KG1 (cell line): Measurements from ENCODE around the gene PDZD2.

Experiments used
- DNase-seq: peaks from one replicate; lab custom pipeline; 2025; lab: John Stamatoyannopoulos, UW

Gene PDZD2

GRCh38 chr5:32042551-32042961, 403.6 kb downstream of the PDZD2 start:
- DNase-seq, result no peak

- DNase-seq, result no peak
Measured at GRCh38 chr5:32043105-32043504, 404.2 kb downstream of the PDZD2 start.

DNA sequence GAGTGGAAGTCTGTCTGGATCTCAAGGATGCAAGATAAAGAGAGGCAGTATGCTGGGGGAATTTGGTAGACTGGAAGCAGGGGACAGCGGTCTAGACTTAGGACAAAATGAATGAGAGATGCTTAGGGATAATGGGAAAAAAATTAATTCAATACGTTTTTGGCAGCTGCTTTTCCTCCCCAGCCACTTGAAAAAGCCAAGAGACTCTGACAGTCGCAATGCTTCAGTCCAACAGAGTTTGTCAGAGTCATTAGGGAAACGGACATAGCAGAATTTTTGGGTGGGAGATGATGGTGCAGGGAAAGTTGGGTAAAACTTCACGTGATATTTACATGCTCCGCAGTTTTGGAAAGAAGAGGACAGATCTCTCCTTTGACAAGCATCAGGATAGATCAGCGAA, 405.5 kb downstream of the PDZD2 start:
- DNase-seq, result no peak

DNA sequence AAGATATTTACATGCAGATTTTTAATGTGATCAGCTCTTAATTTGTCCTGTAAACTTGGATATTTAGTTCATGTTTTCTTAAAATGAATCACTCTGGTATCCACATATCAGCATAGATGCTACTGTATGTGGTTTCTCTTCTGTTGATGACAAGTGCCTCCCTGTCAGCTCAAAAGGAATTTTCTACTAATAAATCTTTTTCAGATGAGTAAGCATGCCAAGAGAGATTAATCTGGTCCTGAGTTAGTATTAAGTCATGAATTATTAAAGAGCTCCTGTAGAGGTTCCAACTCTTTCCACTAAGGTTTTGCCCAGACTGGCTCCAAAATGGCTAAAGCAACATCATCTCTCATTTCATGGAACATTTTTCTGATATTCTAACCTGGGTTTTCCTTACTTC, 406.0 kb downstream of the PDZD2 start:
- DNase-seq, result no peak

DNA sequence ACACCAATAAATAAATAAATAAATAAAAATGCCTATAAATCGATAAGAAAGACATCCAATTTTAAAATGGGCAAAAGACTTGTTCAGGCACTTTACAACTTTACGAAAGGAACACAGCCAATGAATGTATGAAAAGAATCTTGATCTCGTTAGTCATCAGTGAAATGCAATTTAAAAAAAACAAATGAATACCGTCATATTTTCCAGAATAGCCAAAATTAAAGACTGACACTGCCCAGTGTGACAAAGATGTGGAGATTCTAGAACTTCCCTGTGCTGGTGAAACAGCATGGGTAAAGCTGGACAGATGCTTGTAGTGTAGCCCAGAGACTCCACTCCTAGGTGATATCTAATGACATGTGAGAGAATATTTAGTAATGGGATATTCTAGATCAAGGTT, 408.1 kb downstream of the PDZD2 start:
- no peak for DNase-seq

GRCh38 chr5:32051796-32052195, 412.9 kb downstream of the PDZD2 start:
- no peak for DNase-seq

- DNase-seq, result no peak
Measured at GRCh38 chr5:32055891-32056866, 417.2 kb downstream of the PDZD2 start.

- no peak for DNase-seq
Measured at GRCh38 chr5:32057187-32058096, 418.5 kb downstream of the PDZD2 start.

- no peak for DNase-seq
Measured at GRCh38 chr5:32058101-32058500, 419.2 kb downstream of the PDZD2 start.

- DNase-seq, result no peak
Measured at GRCh38 chr5:32058997-32059396, 420.1 kb downstream of the PDZD2 start.

GRCh38 chr5:32059761-32060530, 421.0 kb downstream of the PDZD2 start:
- no peak for DNase-seq

- DNase-seq, result no peak
Measured at GRCh38 chr5:32061236-32061635, 422.3 kb downstream of the PDZD2 start.

DNA sequence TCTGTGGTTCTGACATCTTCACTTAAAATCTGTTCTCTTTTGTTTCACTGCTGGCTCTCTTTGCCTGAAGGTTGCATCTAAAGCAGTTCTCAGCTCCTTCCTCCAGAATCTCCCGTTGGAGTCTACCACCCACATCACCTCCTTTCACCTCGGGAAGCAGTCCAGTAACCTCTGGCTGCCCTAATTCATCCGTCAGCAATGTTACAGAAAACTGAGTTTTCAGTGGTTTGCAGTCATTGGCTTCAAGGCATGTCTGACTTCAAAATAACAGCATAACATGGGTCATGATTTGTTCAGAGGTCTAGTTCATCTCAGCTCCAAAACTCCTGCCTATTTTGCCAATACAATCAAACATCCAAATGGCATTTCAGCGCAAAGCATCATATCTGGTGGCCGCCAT, 427.5 kb downstream of the PDZD2 start:
- no peak for DNase-seq

GRCh38 chr5:32067774-32068470, 429.0 kb downstream of the PDZD2 start:
- no peak for DNase-seq

- DNase-seq, result no peak
Measured at GRCh38 chr5:32068561-32068960, 429.6 kb downstream of the PDZD2 start.

DNA sequence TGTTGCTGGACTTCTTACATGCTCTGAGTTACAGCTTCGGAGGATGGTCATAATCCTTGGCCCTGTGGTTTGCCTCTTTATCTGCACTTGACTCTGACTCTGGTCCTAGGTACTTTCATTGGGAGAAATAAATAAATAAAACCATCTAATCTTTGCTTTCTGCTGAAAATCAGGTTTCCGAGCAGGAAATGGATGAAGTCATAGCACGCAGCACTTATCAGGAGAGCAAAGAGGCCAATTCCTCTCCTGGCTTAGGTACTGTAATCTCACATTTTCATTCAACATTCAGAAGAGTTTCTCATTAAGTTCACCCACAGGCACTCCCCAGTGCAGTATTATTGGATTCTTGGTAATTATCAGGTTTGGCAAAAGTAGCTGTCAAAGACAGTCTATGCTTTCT, 430.5 kb downstream of the PDZD2 start:
- DNase-seq, result no peak

DNA sequence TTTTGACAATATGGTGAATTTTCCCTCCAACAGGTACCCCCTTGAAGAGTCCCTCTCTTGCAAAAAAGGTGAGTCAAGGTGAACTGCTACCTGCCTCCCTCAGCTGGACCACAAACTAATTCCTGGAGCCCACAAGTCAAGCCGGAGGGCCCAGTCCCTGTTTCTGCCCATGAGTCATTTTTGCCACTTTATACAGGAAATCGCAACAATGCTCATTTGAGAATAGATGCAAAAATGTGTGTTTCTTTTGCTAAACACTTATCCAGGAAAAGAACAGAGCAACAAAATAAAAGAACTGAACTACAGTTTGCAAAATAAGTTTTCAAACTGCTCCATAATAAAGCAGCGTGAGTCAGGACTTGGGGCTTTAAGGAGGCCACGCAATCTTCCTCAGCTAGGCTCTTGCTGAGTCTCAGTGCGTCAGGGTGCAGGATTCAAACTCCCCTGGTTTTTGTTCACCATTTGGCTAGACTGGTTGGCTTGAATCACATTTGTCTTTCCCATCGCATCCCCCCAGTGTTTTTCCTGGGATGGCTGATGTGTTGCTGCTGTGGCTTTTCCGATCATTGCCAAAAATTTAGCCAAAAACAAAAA, 432.5 kb downstream of the PDZD2 start:
- no peak for DNase-seq

- no peak for DNase-seq
Measured at GRCh38 chr5:32072054-32072453, 433.1 kb downstream of the PDZD2 start.

DNA sequence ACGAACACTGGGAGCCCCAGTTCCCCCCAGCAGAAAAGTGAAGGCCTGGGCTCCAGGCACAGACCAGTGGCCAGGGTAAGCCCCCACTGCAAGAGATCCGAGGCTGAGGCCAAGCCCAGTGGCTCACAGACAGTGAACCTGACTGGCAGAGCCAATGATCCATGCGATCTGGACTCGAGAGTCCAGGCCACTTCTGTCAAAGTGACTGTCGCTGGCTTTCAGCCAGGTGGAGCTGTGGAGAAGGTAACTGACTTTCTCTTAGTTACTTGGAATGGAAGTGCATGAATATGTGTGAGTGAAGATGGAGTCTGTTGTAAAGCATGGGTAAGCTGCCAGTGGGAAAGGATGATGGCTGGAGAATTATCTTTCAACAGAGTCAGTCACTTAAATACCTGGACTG, 435.5 kb downstream of the PDZD2 start:
- no peak for DNase-seq

GRCh38 chr5:32076699-32077695, 438.1 kb downstream of the PDZD2 start:
- peak; percentile 7 for DNase-seq
